Smooth muscle cell of trachea (primary cell): ENCODE data around the gene KIRREL1. TPM values are rescaled to one million over a fixed set of nuclear protein-coding genes. Genes with fewer than 3 reads are reported as not detected.

Source experiments
- total RNA-seq: library from RNA; depleted of rRNA; stranded (reverse); fragments of >200 nt; gene quantifications from 2 replicates; pipeline ENCODE4 v1.2.1, GENCODE V29; 2014

Gene KIRREL1
- total RNA-seq: 97.7 and 141 TPM in 2 replicates

GRCh38 chr1:157993147-157993917, at the start of gene KIRREL1:
KIRREL1 (plus strand) TSS chr1:157993645; CDS start chr1:157993677, 32 bp downstream.

Other genes starting within 250 kb of the KIRREL1 start
- not detected in 2 replicates for gene FCRL2, start 216.5 kb upstream of the KIRREL1 start, total RNA-seq
- not detected in 2 replicates for gene FCRL1, start 173.5 kb upstream of the KIRREL1 start, total RNA-seq
- not detected in 2 replicates for gene CD5L, start 151.8 kb upstream of the KIRREL1 start, total RNA-seq
- gene CD1D, start 187.2 kb downstream of the KIRREL1 start, total RNA-seq: 0.50 TPM in 1 of 2 replicates, not detected in the other